Activated B cell treated with CpG ODN at 0.5 μM for 24 hours (primary cell): Measurements from ENCODE around the gene SCN3B. TPM values are rescaled to one million over a fixed set of nuclear protein-coding genes. Genes with fewer than 3 reads are reported as not detected.
"Not testable (repeated sequence)": the region's sequence is repeated elsewhere in the genome, so short reads cannot be mapped to it uniquely, and the experiment has no call there.

ENCODE experiments used
- ATAC-seq: fragments of 200-7000 bp; cut with Tn5 transposase; one replicate; pipeline ENCODE4 v1.10.0; 2021; ENCODE audit warnings: low read depth, mild to moderate bottlenecking, moderate library complexity
- CTCF ChIA-PET: fragments of 350-600 bp; sonication (Branson Sonifier 250); formaldehyde crosslinking; loops from one replicate; lab custom pipeline; 2021; ENCODE audit warnings: antibody characterized with exemption; lab: Charles Lee
- POLR2A ChIA-PET: fragments of 350-600 bp; sonication (Branson Sonifier 250); formaldehyde crosslinking; loops from one replicate; lab custom pipeline; 2021; ENCODE audit warnings: antibody characterized with exemption; lab: Charles Lee
- DNase-seq: peaks from one replicate; pipeline ENCODE4 v3.0.0; 2022
- H3K27ac Mint-ChIP-seq: one replicate; pipeline ENCODE4 v1.8.0; 2020; ENCODE audit warnings: mixed read lengths
- H3K27me3 Mint-ChIP-seq: one replicate; pipeline ENCODE4 v1.8.0; 2021; ENCODE audit warnings: mixed read lengths
- H3K36me3 Mint-ChIP-seq: one replicate; pipeline ENCODE4 v1.8.0; 2021; ENCODE audit warnings: low read depth, mixed read lengths
- H3K4me1 Mint-ChIP-seq: one replicate; pipeline ENCODE4 v1.8.0; 2021; ENCODE audit warnings: mixed read lengths
- H3K4me3 Mint-ChIP-seq: one replicate; pipeline ENCODE4 v1.8.0; 2020; ENCODE audit warnings: mild to moderate bottlenecking, mixed read lengths
- H3K9me3 Mint-ChIP-seq: one replicate; pipeline ENCODE4 v1.8.0; 2020; ENCODE audit warnings: mixed read lengths
- CTCF ChIP-seq: fragments of 200-600 bp; IDR thresholded peaks from one replicate; pipeline ENCODE4 v1.8.0; 2022; ENCODE audit warnings: antibody characterized with exemption, mild to moderate bottlenecking
- intact Hi-C: fragments of 100-400 bp; cut with micrococcal nuclease; formaldehyde crosslinking; loops from one replicate; pipeline ENCODE4 v1.15.1; 2024
- total RNA-seq: library from RNA; stranded (reverse); gene quantifications from 2 replicates; pipeline ENCODE4 v1.2.3, GENCODE V29; 2022

SCN3B gene
- total RNA-seq, 1 donor from 2014 or later: not detected

- Mint-ChIP-seq H3K4me3 (no peak overlapping the region), H3K4me1 (peaks cover 3% of the 10 kb centered on the region), H3K27me3 (peaks cover 5% of the 10 kb centered on the region), H3K36me3 (no peaks in the 10 kb centered on the region), H3K9me3 (peaks cover 7% of the 10 kb centered on the region), H3K27ac (no peak overlapping the region)
- POLR2A ChIA-PET: no interaction called here
- DNase-seq: no peak
- ATAC-seq: no peak
- intact Hi-C loops: no loop called here
- TF ChIP-seq CTCF: no peak
- CTCF ChIA-PET: no interaction called here
These were observed 10.9 kb upstream of the SCN3B start for GRCh38 chr11:123665306-123665705.

GRCh38 chr11:123659965-123660364, 5.5 kb upstream of the SCN3B start:
- DNase-seq, H3K36me3 Mint-ChIP-seq, H3K27me3 Mint-ChIP-seq, intact Hi-C loops, CTCF ChIA-PET, POLR2A ChIA-PET: not testable (repeated sequence)
- peak; percentile 86 for ATAC-seq
- H3K27ac Mint-ChIP-seq: peak overlapping the region; percentile 66
- H3K4me1 Mint-ChIP-seq: peaks cover 24% of the 10 kb centered on the region
- H3K9me3 Mint-ChIP-seq: peaks cover 18% of the 10 kb centered on the region
- peak overlapping the region; percentile 8 for H3K4me3 Mint-ChIP-seq

GRCh38 chr11:123659311-123659710, 4.9 kb upstream of the SCN3B start:
- Mint-ChIP-seq H3K27ac (no peak overlapping the region), H3K27me3 (peaks cover 13% of the 10 kb centered on the region), H3K36me3 (peaks cover 3% of the 10 kb centered on the region), H3K9me3 (peaks cover 18% of the 10 kb centered on the region), H3K4me3 (no peak overlapping the region), H3K4me1 (peaks cover 28% of the 10 kb centered on the region)
- no peak for ATAC-seq
- intact Hi-C loops: no loop called here
- POLR2A ChIA-PET: interaction anchor here (0.5 kb wide), 1 partner anchor 36 kb away, joined by 11 read pairs; no protein-coding TSS in a partner anchor
- CTCF ChIA-PET: no interaction called here
- no peak for DNase-seq
- TF ChIP-seq CTCF: no peak

- H3K27me3 Mint-ChIP-seq: peaks cover 40% of the 10 kb centered on the region
- peaks cover 6% of the 10 kb centered on the region for H3K9me3 Mint-ChIP-seq
- ChIA-PET POLR2A (no interaction called here), CTCF (interaction anchor here (0.8 kb wide), 1 partner anchor 53 kb away, joined by 3 read pairs; no protein-coding TSS in a partner anchor)
- ATAC-seq (peak; percentile 45), DNase-seq (peak; percentile 17)
- intact Hi-C loops: no loop called here
- no peak for TF ChIP-seq CTCF
- H3K4me1 Mint-ChIP-seq: peaks cover 19% of the 10 kb centered on the region
- H3K27ac Mint-ChIP-seq: no peak overlapping the region
- H3K4me3 Mint-ChIP-seq: peak overlapping the region; percentile 73
- H3K36me3 Mint-ChIP-seq: peaks cover 3% of the 10 kb centered on the region
These were observed 428 bp downstream of the SCN3B start for GRCh38 chr11:123653827-123654565.

GRCh38 chr11:123653483-123653826, 969 bp downstream of the SCN3B start:
- POLR2A ChIA-PET: no interaction called here

More at GRCh38 chr11:123653483-123653826, 969 bp downstream of the SCN3B start:
- TF ChIP-seq CTCF: no peak
- Mint-ChIP-seq H3K27me3 (peaks cover 40% of the 10 kb centered on the region), H3K36me3 (no peaks in the 10 kb centered on the region), H3K27ac (no peak overlapping the region), H3K4me1 (peaks cover 14% of the 10 kb centered on the region), H3K9me3 (peaks cover under 1% of the 10 kb centered on the region), H3K4me3 (peak overlapping the region; percentile 73)
- CTCF ChIA-PET: no interaction called here
- DNase-seq: no peak
- intact Hi-C loops: no loop called here
- no peak for ATAC-seq
